IMR-90 (cell line): ENCODE results near the gene COL15A1. TPM values are rescaled to one million over a fixed set of nuclear protein-coding genes. Genes with fewer than 3 reads are reported as not detected.
A peak's percentile ranks its signal among the peaks of the same experiment; 100 is the strongest.

Experiments used
- ATAC-seq: fragments of 200-7000 bp; cut with Tn5 transposase; 2 replicates; pipeline ENCODE4 v1.9.1; 2020; ENCODE audit warnings: low read depth, mild to moderate bottlenecking, moderate library complexity
- BruUV-seq: library from RNA; stranded (reverse); fragments of 400-500 nt; replicated peaks from 2 replicates; lab custom pipeline; 2021; lab: Mats Ljungman, UMichigan
- CTCF ChIA-PET: fragments of 300-600 bp; formaldehyde crosslinking; extraction: SDS; loops from one replicate; lab custom pipeline; 2021; ENCODE audit warnings: antibody characterized with exemption; lab: Yijun Ruan, JAX
- POLR2A ChIA-PET: fragments of 300-600 bp; sonication (Branson Sonifier 250); formaldehyde crosslinking; loops from one replicate; lab custom pipeline; 2022; ENCODE audit warnings: antibody characterized with exemption; ENCODE audit not compliant: unreplicated experiment; lab: Charles Lee
- DNase-seq: peaks from one replicate; pipeline ENCODE4 v3.0.0; 2013
- H2AFZ ChIP-seq: replicated peaks from 2 replicates; pipeline ENCODE3; 2013; ENCODE audit warnings: low read length, mild to moderate bottlenecking; ENCODE audit not compliant: poor library complexity
- H2AK5ac ChIP-seq: 2 replicates; pipeline ENCODE4 v1.6.1; 2013; ENCODE audit warnings: low read depth, low read length, inconsistent platforms
- H2AK9ac ChIP-seq: replicated peaks from 2 replicates; pipeline ENCODE3; 2013; ENCODE audit warnings: mild to moderate bottlenecking, low read depth, low read length, moderate library complexity; ENCODE audit not compliant: poor library complexity
- H2BK120ac ChIP-seq: 2 replicates; pipeline ENCODE4 v1.6.1; 2013; ENCODE audit warnings: low read depth, low read length, inconsistent platforms
- H2BK15ac ChIP-seq: 3 replicates; pipeline ENCODE4 v1.6.1; 2013; ENCODE audit warnings: low read depth, low read length, inconsistent platforms
- H2BK20ac ChIP-seq: 2 replicates; pipeline ENCODE4 v1.6.1; 2013; ENCODE audit warnings: low read depth, mild to moderate bottlenecking, inconsistent platforms, low read length, moderate library complexity
- H2BK5ac ChIP-seq: 2 replicates; pipeline ENCODE4 v1.6.1; 2013; ENCODE audit warnings: mild to moderate bottlenecking, low read depth, low read length, inconsistent platforms; ENCODE audit not compliant: poor library complexity, severe bottlenecking
- H3K14ac ChIP-seq: replicated peaks from 2 replicates; pipeline ENCODE4 v1.6.1; 2013; ENCODE audit warnings: low read depth, low read length, inconsistent platforms
- H3K18ac ChIP-seq: 2 replicates; pipeline ENCODE4 v1.6.1; 2013; ENCODE audit warnings: low read depth, low read length, control low read depth
- H3K23ac ChIP-seq: 2 replicates; pipeline ENCODE4 v1.6.1; 2013; ENCODE audit warnings: low read depth, low read length, inconsistent platforms
- H3K27ac ChIP-seq: 2 replicates; pipeline ENCODE4 v1.5.1; 2013; ENCODE audit warnings: mild to moderate bottlenecking, control low read depth, low read length; ENCODE audit not compliant: insufficient read depth
- H3K27me3 ChIP-seq: 2 replicates; pipeline ENCODE4 v1.6.1; 2013; ENCODE audit warnings: low read length; ENCODE audit not compliant: control insufficient read depth, insufficient read depth
- H3K36me3 ChIP-seq: 2 replicates; pipeline ENCODE4 v1.6.1; 2013; ENCODE audit warnings: low read length, mixed read lengths; ENCODE audit not compliant: control insufficient read depth, insufficient read depth
- H3K4ac ChIP-seq: 2 replicates; pipeline ENCODE4 v1.6.1; 2013; ENCODE audit warnings: low read depth, low read length, inconsistent platforms
- H3K4me1 ChIP-seq: 2 replicates; pipeline ENCODE4 v1.6.1; 2013; ENCODE audit warnings: low read length, mixed read lengths; ENCODE audit not compliant: control insufficient read depth, insufficient read depth
- H3K4me2 ChIP-seq: 2 replicates; pipeline ENCODE4 v1.6.1; 2013; ENCODE audit warnings: low read depth, mild to moderate bottlenecking, control low read depth, low read length, moderate library complexity
- H3K4me3 ChIP-seq: 2 replicates; pipeline ENCODE4 v1.5.1; 2013; ENCODE audit warnings: low read depth, mild to moderate bottlenecking, control low read depth, low read length, moderate library complexity; ENCODE audit not compliant: insufficient read depth
- H3K56ac ChIP-seq: 2 replicates; pipeline ENCODE4 v1.6.1; 2013; ENCODE audit warnings: low read length, inconsistent platforms; ENCODE audit not compliant: insufficient read depth; ENCODE audit errors: extremely low read depth
- H3K79me1 ChIP-seq, 2 experiments: 2 replicates each; pipeline ENCODE4 v1.6.1; 2013; ENCODE audit warnings: low read length in 2 of 2, inconsistent platforms in 1 of 2, low read depth in 1 of 2
- H3K9ac ChIP-seq: 2 replicates; pipeline ENCODE4 v1.6.1; 2013; ENCODE audit warnings: low read depth, low read length, control low read depth
- H3K9me1 ChIP-seq: 2 replicates; pipeline ENCODE4 v1.6.1; 2013; ENCODE audit warnings: low read length, inconsistent platforms; ENCODE audit not compliant: insufficient read depth
- H3K9me3 ChIP-seq: 2 replicates; pipeline ENCODE4 v1.6.1; 2013; ENCODE audit warnings: low read length; ENCODE audit not compliant: control insufficient read depth, insufficient read depth
- H4K20me1 ChIP-seq: 2 replicates; pipeline ENCODE4 v1.6.1; 2013; ENCODE audit warnings: low read length, inconsistent platforms; ENCODE audit not compliant: insufficient read depth
- H4K5ac ChIP-seq: 2 replicates; pipeline ENCODE4 v1.6.1; 2013; ENCODE audit warnings: mild to moderate bottlenecking, low read depth, low read length, control low read depth
- H4K8ac ChIP-seq, 2 experiments: 2 replicates each; pipeline ENCODE4 v1.6.1; 2013; ENCODE audit warnings: low read depth in 2 of 2, low read length in 2 of 2, control low read depth in 1 of 2, inconsistent platforms in 1 of 2
- H4K91ac ChIP-seq: 2 replicates; pipeline ENCODE4 v1.6.1; 2013; ENCODE audit warnings: low read depth, low read length, inconsistent platforms; ENCODE audit not compliant: insufficient read depth
- BHLHE40 ChIP-seq: fragments of 150-350 bp; IDR thresholded peaks from 2 replicates; pipeline ENCODE4 v1.6.1; 2016; ENCODE audit warnings: mild to moderate bottlenecking, low read depth, low read length
- CEBPB ChIP-seq: IDR thresholded peaks from 2 replicates; pipeline ENCODE4 v1.6.1; 2012; ENCODE audit warnings: low read depth, low read length, improper control_type of control experiment
- CHD1 ChIP-seq: IDR thresholded peaks from 2 replicates; pipeline ENCODE4 v1.6.1; 2012; ENCODE audit warnings: low read depth, low read length, improper control_type of control experiment
- CTCF ChIP-seq: conservative IDR thresholded peaks from 2 replicates; pipeline ENCODE4 v1.5.1; 2012; ENCODE audit warnings: mild to moderate bottlenecking, low read depth, low read length, improper control_type of control experiment
- MAZ ChIP-seq: IDR thresholded peaks from 2 replicates; pipeline ENCODE4 v1.6.1; 2012; ENCODE audit warnings: low read depth, mild to moderate bottlenecking, low read length, improper control_type of control experiment, moderate library complexity, borderline replicate concordance
- MXI1 ChIP-seq: IDR thresholded peaks from 2 replicates; pipeline ENCODE4 v1.6.1; 2012; ENCODE audit warnings: low read depth, mild to moderate bottlenecking, low read length, moderate library complexity, borderline replicate concordance
- POLR2A ChIP-seq: IDR thresholded peaks from 2 replicates; pipeline ENCODE4 v1.6.1; 2012; ENCODE audit warnings: mild to moderate bottlenecking, low read depth, low read length
- RAD21 ChIP-seq: IDR thresholded peaks from 2 replicates; pipeline ENCODE4 v1.6.1; 2012; ENCODE audit warnings: low read length, improper control_type of control experiment
- SMC3 ChIP-seq: fragments of 150-350 bp; IDR thresholded peaks from 2 replicates; pipeline ENCODE4 v1.6.1; 2016; ENCODE audit warnings: low read depth, mild to moderate bottlenecking, antibody characterized with exemption, low read length, moderate library complexity
- WGBS, 2 experiments: methylation state at CpG; one replicate each; pipeline versions ENCODE4 v1.1.5 to v1.1.7; 2013; ENCODE audit warnings: missing lambda C conversion rate in 2 of 2; ENCODE audit not compliant: insufficient read length in 1 of 2; ENCODE audit errors: extremely low coverage in 2 of 2; 5-methylcytosine and 5-hydroxymethylcytosine counted together
- dilution Hi-C: fragments of 300-500 bp; cut with HindIII; formaldehyde crosslinking; loops from one replicate; pipeline ENCODE4 v1.14.3; 2018; ENCODE audit warnings: low sequenced_read_pairs; ENCODE audit not compliant: unreplicated experiment
- in situ Hi-C: fragments of 300-500 bp; cut with MboI; formaldehyde crosslinking; loops from 3 replicates; pipeline ENCODE4 v1.14.3; 2019; ENCODE audit warnings: low sequenced_read_pairs, inconsistent platforms, mixed read lengths
- intact Hi-C: fragments of 100-400 bp; cut with micrococcal nuclease; formaldehyde crosslinking; loops from 2 replicates; pipeline ENCODE4 v1.10.0; 2022
- polyA plus RNA-seq, 3 experiments: library from polyadenylated mRNA; depleted of rRNA; stranded (reverse); fragments of >200 nt; gene quantifications; 2 replicates each; pipeline ENCODE4 v1.2.3, GENCODE V29; 2012; ENCODE audit warnings: low replicate concordance in 1 of 3
- total RNA-seq: library from RNA; depleted of rRNA; stranded (reverse); fragments of >200 nt; gene quantifications from 2 replicates; pipeline ENCODE4 v1.2.3, GENCODE V29; 2012

COL15A1 gene
- total and polyA plus RNA-seq, 2 of the 4 experiments (the other 2 are of a cell fraction), result 2.2 to 3.7 TPM

- H3K27ac ChIP-seq, result no peak overlapping the region
- no peak overlapping the region for H2BK5ac ChIP-seq
- no peak for ATAC-seq
- H2AK9ac ChIP-seq, result no peak overlapping the region
- intact Hi-C loops, result no loop called here
- no peak overlapping the region for H4K5ac ChIP-seq
- 0 out of 2 replicates have a peak overlapping the region, but pooled peaks have one; percentile 17 for H3K23ac ChIP-seq
- TF ChIP-seq BHLHE40, result no peak
- TF ChIP-seq SMC3, result no peak
- no peak for TF ChIP-seq MXI1
- TF ChIP-seq CHD1, result no peak
- no peak for TF ChIP-seq POLR2A
- TF ChIP-seq RAD21, result no peak
- TF ChIP-seq CEBPB, result no peak
- TF ChIP-seq MAZ, result no peak
- TF ChIP-seq CTCF, result no peak
- H3K9ac ChIP-seq, result no peak overlapping the region
- H3K56ac ChIP-seq, result no peak overlapping the region
- H3K4me2 ChIP-seq, result peak overlapping the region; percentile 50; the same call in 1 of the 2 replicates
- peaks cover 23 to 66% of the 10 kb centered on the region in 2 experiments for H3K79me1 ChIP-seq
- in situ Hi-C loops, result no loop called here
- H3K14ac ChIP-seq, result no peak overlapping the region
- no peak for DNase-seq
- POLR2A ChIA-PET, result no interaction called here
- CTCF ChIA-PET, result interaction anchor here (0.9 kb wide), 1 partner anchor 28 kb away, joined by 4 read pairs; no protein-coding TSS in a partner anchor
- H2BK20ac ChIP-seq, result no peak overlapping the region
- dilution Hi-C loops, result no loop called here
- peaks cover 10% of the 10 kb centered on the region for H3K9me1 ChIP-seq
- no peaks in the 10 kb centered on the region for H3K9me3 ChIP-seq
- no peak overlapping the region for H4K8ac ChIP-seq
- H2BK120ac ChIP-seq, result no peak overlapping the region
- peaks cover 4% of the 10 kb centered on the region for H3K36me3 ChIP-seq
- no peak overlapping the region for H3K18ac ChIP-seq
- H4K91ac ChIP-seq, result no peak overlapping the region
- H2AFZ ChIP-seq, result no peak overlapping the region
- no peak overlapping the region for H2BK15ac ChIP-seq
- H3K4me1 ChIP-seq, result peaks cover 16% of the 10 kb centered on the region
- H3K27me3 ChIP-seq, result no peaks in the 10 kb centered on the region
- no peak overlapping the region for H3K4me3 ChIP-seq
- 100% methylated on average over 1 of the region's 3 CpGs; no CpG with 5 or more reads in 1 of the 2 experiments for WGBS, 2 experiments
- H2AK5ac ChIP-seq, result no peak overlapping the region
- no TSS peak for BruUV-seq
- no peak overlapping the region for H3K4ac ChIP-seq
- peaks cover 84% of the 10 kb centered on the region for H4K20me1 ChIP-seq
These were observed 170.3 kb downstream of the COL15A1 start for GRCh38 chr9:99114049-99114440.
